GM12875 (cell line): ENCODE results near the gene RILP.

Experiments used
- H3K4me3 ChIP-seq: one replicate; pipeline ENCODE4 v1.5.1; 2011; ENCODE audit warnings: low read depth, low read length, control low read depth
- TF ChIP-seq, protein P1 (sequence below): IDR thresholded peaks from 2 replicates; pipeline ENCODE4 v1.5.1; 2011; ENCODE audit warnings: low read depth, mild to moderate bottlenecking, control low read depth, inconsistent platforms, low read length, moderate library complexity, borderline replicate concordance; ENCODE audit not compliant: insufficient read depth

Gene RILP

DNA sequence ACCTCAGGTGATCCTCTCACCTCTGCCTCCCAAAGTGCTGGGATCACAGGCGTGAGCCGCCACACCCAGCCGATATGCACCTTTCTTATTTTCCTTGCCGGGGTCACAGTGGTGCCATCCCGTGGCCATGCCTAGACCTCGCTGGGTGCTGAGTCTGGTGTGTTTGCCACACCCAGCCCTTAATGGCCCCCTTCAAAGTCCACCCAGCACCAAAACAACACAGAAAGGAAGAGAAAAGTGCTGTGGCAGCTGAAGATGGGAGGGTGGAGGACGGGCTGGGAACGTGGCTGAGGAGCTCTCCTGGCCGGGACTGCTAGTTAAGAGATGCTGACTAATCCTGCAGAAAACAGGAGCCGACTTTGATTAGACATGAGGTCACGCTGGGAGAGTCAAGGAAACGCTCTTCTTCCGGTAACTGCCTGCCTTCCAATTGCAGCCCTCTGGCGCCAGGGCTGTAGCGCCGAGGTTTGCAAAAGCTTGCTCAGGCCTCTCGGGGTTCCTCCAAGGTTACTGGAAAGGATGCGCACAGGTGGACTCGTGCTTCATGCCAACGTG, 32.0 kb downstream of the RILP start:
- TF ChIP-seq, protein P1, sequence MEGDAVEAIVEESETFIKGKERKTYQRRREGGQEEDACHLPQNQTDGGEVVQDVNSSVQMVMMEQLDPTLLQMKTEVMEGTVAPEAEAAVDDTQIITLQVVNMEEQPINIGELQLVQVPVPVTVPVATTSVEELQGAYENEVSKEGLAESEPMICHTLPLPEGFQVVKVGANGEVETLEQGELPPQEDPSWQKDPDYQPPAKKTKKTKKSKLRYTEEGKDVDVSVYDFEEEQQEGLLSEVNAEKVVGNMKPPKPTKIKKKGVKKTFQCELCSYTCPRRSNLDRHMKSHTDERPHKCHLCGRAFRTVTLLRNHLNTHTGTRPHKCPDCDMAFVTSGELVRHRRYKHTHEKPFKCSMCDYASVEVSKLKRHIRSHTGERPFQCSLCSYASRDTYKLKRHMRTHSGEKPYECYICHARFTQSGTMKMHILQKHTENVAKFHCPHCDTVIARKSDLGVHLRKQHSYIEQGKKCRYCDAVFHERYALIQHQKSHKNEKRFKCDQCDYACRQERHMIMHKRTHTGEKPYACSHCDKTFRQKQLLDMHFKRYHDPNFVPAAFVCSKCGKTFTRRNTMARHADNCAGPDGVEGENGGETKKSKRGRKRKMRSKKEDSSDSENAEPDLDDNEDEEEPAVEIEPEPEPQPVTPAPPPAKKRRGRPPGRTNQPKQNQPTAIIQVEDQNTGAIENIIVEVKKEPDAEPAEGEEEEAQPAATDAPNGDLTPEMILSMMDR: no peak
- no peak overlapping the region for H3K4me3 ChIP-seq

GRCh38 chr17:1616101-1616500, 33.6 kb downstream of the RILP start:
- no peak overlapping the region for H3K4me3 ChIP-seq
- TF ChIP-seq, protein P1: no peak

- H3K4me3 ChIP-seq: no peak overlapping the region
- TF ChIP-seq, protein P1: no peak
Observed at GRCh38 chr17:1612400-1612799, 37.3 kb downstream of the RILP start.

DNA sequence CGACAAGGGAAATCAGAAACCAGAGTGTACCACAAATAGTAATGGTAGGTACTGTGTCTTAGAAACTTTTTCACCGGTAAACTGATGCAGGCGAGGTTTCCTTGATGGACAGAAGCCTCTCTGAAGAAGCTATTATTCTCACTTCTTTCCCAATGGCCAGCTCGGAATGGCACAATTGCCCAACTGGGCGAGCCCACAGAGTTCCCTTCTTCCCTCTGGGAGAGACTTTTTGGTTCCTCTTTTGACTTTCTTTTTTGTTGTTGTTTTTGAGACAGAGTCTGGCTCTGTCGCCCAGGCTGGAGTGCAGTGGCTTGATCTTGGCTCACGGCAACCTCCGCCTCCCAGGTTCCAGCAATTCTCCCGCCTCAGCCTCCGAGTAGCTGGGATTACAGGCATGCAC, 38.0 kb downstream of the RILP start:
- H3K4me3 ChIP-seq: no peak overlapping the region
- TF ChIP-seq, protein P1: no peak

DNA sequence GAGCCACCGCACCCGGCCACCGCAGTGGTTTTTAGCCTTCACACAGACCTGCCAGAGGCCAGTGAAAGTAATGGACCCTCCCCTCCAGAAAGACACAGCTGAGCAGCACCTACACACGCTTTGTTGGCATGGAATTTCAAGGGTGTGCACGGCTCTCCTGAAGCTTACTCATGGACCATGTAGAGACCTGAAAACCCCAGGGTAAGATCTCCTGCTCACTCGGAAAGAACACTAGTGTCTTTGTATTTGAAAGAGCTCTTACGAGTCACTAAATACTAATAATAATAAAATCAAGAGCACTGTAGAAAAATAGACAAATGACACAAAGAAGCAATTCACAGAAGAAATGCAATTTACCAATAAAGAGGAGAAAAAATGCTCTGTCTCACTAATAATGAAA, 41.0 kb downstream of the RILP start:
- H3K4me3 ChIP-seq: no peak overlapping the region
- TF ChIP-seq, protein P1: no peak

GRCh38 chr17:1607971-1608320, 41.7 kb downstream of the RILP start:
- no peak overlapping the region for H3K4me3 ChIP-seq
- TF ChIP-seq, protein P1: no peak

- H3K4me3 ChIP-seq: peak overlapping the region; percentile 24
- TF ChIP-seq, protein P1: no peak
Observed at GRCh38 chr17:1606352-1606985, 43.2 kb downstream of the RILP start.
